IMR-90 (cell line): ENCODE results near the gene RPL18.

Experiments used
- CTCF ChIP-seq: conservative IDR thresholded peaks from 2 replicates; pipeline ENCODE4 v1.5.1; 2012; ENCODE audit warnings: mild to moderate bottlenecking, low read depth, low read length, improper control_type of control experiment
- FOS ChIP-seq: fragments of 150-350 bp; IDR thresholded peaks from 2 replicates; pipeline ENCODE4 v1.6.1; 2016; ENCODE audit warnings: low read depth, low read length
- NFE2L2 ChIP-seq: fragments of 150-350 bp; IDR thresholded peaks from 2 replicates; pipeline ENCODE4 v1.6.1; 2016; ENCODE audit warnings: low read depth, mild to moderate bottlenecking, low read length

- TF ChIP-seq CTCF = no peak
- no peak for TF ChIP-seq FOS
- no peak for TF ChIP-seq NFE2L2
Measured at GRCh38 chr19:48645620-48646000, 26.6 kb upstream of the RPL18 start.
